Astrocyte (in vitro differentiated cells and primary cell): ENCODE measurements around the gene WFS1. TPM values are rescaled to one million over a fixed set of nuclear protein-coding genes. Genes with fewer than 3 reads are reported as not detected.

Source experiments
- DNase-seq: peaks from one replicate; pipeline ENCODE4 v3.0.0-alpha.2; 2010; ENCODE audit warnings: low read depth
- FAIRE-seq: peaks from 2 replicates; lab custom pipeline; 2011; peaks lifted over from hg19 to GRCh38; lab: Jason Lieb, UNC
- H2AFZ ChIP-seq: 2 replicates; pipeline ENCODE4 v1.6.0; 2012; ENCODE audit warnings: low read depth, low read length, inconsistent platforms
- H3K27ac ChIP-seq: 2 replicates; pipeline ENCODE4 v1.5.1; 2011; ENCODE audit warnings: low read depth, low read length, inconsistent platforms
- H3K27me3 ChIP-seq: 2 replicates; pipeline ENCODE4 v1.6.0; 2011; ENCODE audit warnings: low read length, inconsistent platforms; ENCODE audit not compliant: insufficient read depth
- H3K36me3 ChIP-seq: 2 replicates; pipeline ENCODE4 v1.5.1; 2011; ENCODE audit warnings: low read length, inconsistent platforms; ENCODE audit not compliant: insufficient read depth
- H3K4me1 ChIP-seq: 2 replicates; pipeline ENCODE4 v1.5.1; 2011; ENCODE audit warnings: low read length, inconsistent platforms; ENCODE audit not compliant: insufficient read depth
- H3K4me2 ChIP-seq: 2 replicates; pipeline ENCODE4 v1.6.0; 2012; ENCODE audit warnings: low read length, inconsistent platforms
- H3K4me3 ChIP-seq: 2 replicates; pipeline ENCODE4 v1.5.1; 2011; ENCODE audit warnings: low read depth, mild to moderate bottlenecking, low read length, inconsistent platforms; ENCODE audit not compliant: insufficient read depth
- H3K79me2 ChIP-seq: 2 replicates; pipeline ENCODE4 v1.6.0; 2012; ENCODE audit warnings: mild to moderate bottlenecking, low read length, inconsistent platforms; ENCODE audit not compliant: insufficient read depth
- H3K9ac ChIP-seq: 2 replicates; pipeline ENCODE4 v1.6.0; 2012; ENCODE audit warnings: mild to moderate bottlenecking, low read length, inconsistent platforms
- H3K9me3 ChIP-seq: 2 replicates; pipeline ENCODE4 v1.5.1; 2012; ENCODE audit warnings: low read depth, mild to moderate bottlenecking, low read length, inconsistent platforms; ENCODE audit not compliant: insufficient read depth
- H4K20me1 ChIP-seq: 2 replicates; pipeline ENCODE4 v1.6.0; 2012; ENCODE audit warnings: low read length, inconsistent platforms; ENCODE audit not compliant: insufficient read depth
- H3K27ac Mint-ChIP-seq: one replicate; pipeline ENCODE4 v1.8.0; 2021; ENCODE audit warnings: mild to moderate bottlenecking, mixed read lengths; ENCODE audit not compliant: unreplicated experiment
- H3K27me3 Mint-ChIP-seq: one replicate; pipeline ENCODE4 v1.8.0; 2021; ENCODE audit warnings: low read depth, mixed read lengths; ENCODE audit not compliant: unreplicated experiment
- H3K36me3 Mint-ChIP-seq: one replicate; pipeline ENCODE4 v1.8.0; 2021; ENCODE audit warnings: low read depth, mixed read lengths; ENCODE audit not compliant: unreplicated experiment
- H3K4me1 Mint-ChIP-seq: one replicate; pipeline ENCODE4 v1.8.0; 2021; ENCODE audit warnings: low read depth, mixed read lengths; ENCODE audit not compliant: unreplicated experiment
- H3K4me3 Mint-ChIP-seq: one replicate; pipeline ENCODE4 v1.8.0; 2021; ENCODE audit warnings: mild to moderate bottlenecking, moderate library complexity, mixed read lengths; ENCODE audit not compliant: unreplicated experiment
- H3K9me3 Mint-ChIP-seq: one replicate; pipeline ENCODE4 v1.8.0; 2021; ENCODE audit warnings: mild to moderate bottlenecking, mixed read lengths; ENCODE audit not compliant: unreplicated experiment
- CTCF ChIP-seq: IDR thresholded peaks from 2 replicates; pipeline ENCODE4 v1.5.1; 2011; ENCODE audit warnings: low read depth, mild to moderate bottlenecking, inconsistent platforms, low read length, moderate library complexity; ENCODE audit not compliant: insufficient read depth
- EZH2 ChIP-seq: IDR thresholded peaks from 2 replicates; pipeline ENCODE4 v1.6.1; 2012; ENCODE audit warnings: mild to moderate bottlenecking, low read length, inconsistent platforms; ENCODE audit not compliant: insufficient read depth
- total RNA-seq: library from RNA; stranded (reverse); gene quantifications from 2 replicates; pipeline ENCODE4 v1.2.1, GENCODE V29; 2021

The WFS1 gene
- total RNA-seq, 1 donor from 2014 or later = 39.0 TPM

- H3K36me3 Mint-ChIP-seq = peaks cover 8% of the 10 kb centered on the region
- Histone ChIP-seq H3K9ac (no peak overlapping the region), H3K4me2 (no peak overlapping the region), H3K27ac (no peak overlapping the region), H3K36me3 (no peaks in the 10 kb centered on the region), H3K9me3 (no peaks in the 10 kb centered on the region), H2AFZ (no peak overlapping the region), H3K4me3 (no peak overlapping the region), H3K27me3 (no peaks in the 10 kb centered on the region), H4K20me1 (peaks cover 94% of the 10 kb centered on the region), H3K4me1 (peaks cover 39% of the 10 kb centered on the region), H3K79me2 (peaks cover 39% of the 10 kb centered on the region)
- no peaks in the 10 kb centered on the region for H3K9me3 Mint-ChIP-seq
- H3K27ac Mint-ChIP-seq = no peak overlapping the region
- FAIRE-seq (no peak), DNase-seq (no peak)
- no peak overlapping the region for H3K4me3 Mint-ChIP-seq
- TF ChIP-seq CTCF (no peak), EZH2 (no peak)
- H3K4me1 Mint-ChIP-seq = peaks cover 29% of the 10 kb centered on the region
- peaks cover 6% of the 10 kb centered on the region for H3K27me3 Mint-ChIP-seq
These were observed 6.5 kb downstream of the WFS1 start for GRCh38 chr4:6275898-6276806.

GRCh38 chr4:6277139-6277802 is 7.6 kb downstream of the WFS1 start:
- Histone ChIP-seq H3K4me3 (no peak overlapping the region), H3K27me3 (no peaks in the 10 kb centered on the region), H3K9me3 (no peaks in the 10 kb centered on the region), H4K20me1 (peaks cover 95% of the 10 kb centered on the region), H3K27ac (no peak overlapping the region), H3K79me2 (peaks cover 35% of the 10 kb centered on the region), H3K4me2 (no peak overlapping the region), H2AFZ (no peak overlapping the region), H3K4me1 (peaks cover 29% of the 10 kb centered on the region), H3K36me3 (no peaks in the 10 kb centered on the region), H3K9ac (no peak overlapping the region)
- Mint-ChIP-seq H3K4me3 (no peak overlapping the region), H3K27ac (no peak overlapping the region), H3K4me1 (peaks cover 28% of the 10 kb centered on the region), H3K36me3 (peaks cover 13% of the 10 kb centered on the region), H3K27me3 (peaks cover 6% of the 10 kb centered on the region), H3K9me3 (no peaks in the 10 kb centered on the region)
- TF ChIP-seq CTCF = no peak
- no peak for TF ChIP-seq EZH2
- DNase-seq (no peak), FAIRE-seq (no peak)
